H9 (cell line): ENCODE measurements around the gene EDIL3. TPM values are rescaled to one million over a fixed set of nuclear protein-coding genes. Genes with fewer than 3 reads are reported as not detected.

Source experiments
- DNase-seq: peaks from one replicate; pipeline ENCODE4 v3.0.0-alpha.2; 2017
- H2AFZ ChIP-seq: one replicate; pipeline ENCODE4 v1.6.1; 2013; ENCODE audit warnings: mild to moderate bottlenecking, low read length, control low read depth, moderate library complexity
- H2AK5ac ChIP-seq: 2 replicates; pipeline ENCODE4 v1.6.1; 2013; ENCODE audit warnings: low read length, control low read depth, mixed read lengths; ENCODE audit not compliant: insufficient read length
- H2BK120ac ChIP-seq: one replicate; pipeline ENCODE4 v1.6.1; 2013; ENCODE audit warnings: low read depth, mild to moderate bottlenecking, low read length, control low read depth, inconsistent platforms; ENCODE audit not compliant: poor library complexity, severe bottlenecking
- H2BK12ac ChIP-seq: 2 replicates; pipeline ENCODE4 v1.6.1; 2013; ENCODE audit warnings: low read length, control low read depth, mixed read lengths, low read depth; ENCODE audit not compliant: insufficient read length
- H2BK15ac ChIP-seq: 2 replicates; pipeline ENCODE4 v1.6.1; 2013; ENCODE audit warnings: low read depth, low read length, control low read depth
- H2BK20ac ChIP-seq: one replicate; pipeline ENCODE4 v1.6.1; 2013; ENCODE audit warnings: low read depth, mild to moderate bottlenecking, low read length, control low read depth, inconsistent platforms; ENCODE audit not compliant: poor library complexity, severe bottlenecking
- H2BK5ac ChIP-seq: 2 replicates; pipeline ENCODE4 v1.6.1; 2013; ENCODE audit warnings: low read length, control low read depth, mixed read lengths; ENCODE audit not compliant: insufficient read length
- H3K14ac ChIP-seq: 2 replicates; pipeline ENCODE4 v1.6.1; 2013; ENCODE audit warnings: low read length, control low read depth; ENCODE audit not compliant: insufficient read depth
- H3K18ac ChIP-seq: 2 replicates; pipeline ENCODE4 v1.6.1; 2013; ENCODE audit warnings: low read depth, mild to moderate bottlenecking, mixed read lengths, low read length, control low read depth; ENCODE audit not compliant: insufficient read length
- H3K23ac ChIP-seq: 2 replicates; pipeline ENCODE4 v1.6.1; 2013; ENCODE audit warnings: low read length, control low read depth, mixed read lengths, low read depth; ENCODE audit not compliant: insufficient read length
- H3K23me2 ChIP-seq: 2 replicates; pipeline ENCODE4 v1.6.1; 2013; ENCODE audit warnings: low read depth, mild to moderate bottlenecking, mixed read lengths, low read length, control low read depth; ENCODE audit not compliant: insufficient read length, poor library complexity, severe bottlenecking
- H3K27ac ChIP-seq: 2 replicates; pipeline ENCODE4 v1.5.1; 2013; ENCODE audit warnings: low read length, control low read depth, mixed read lengths, low read depth; ENCODE audit not compliant: insufficient read length
- H3K27me3 ChIP-seq: 2 replicates; pipeline ENCODE4 v1.6.1; 2013; ENCODE audit warnings: low read length, control low read depth, inconsistent platforms; ENCODE audit not compliant: insufficient read depth
- H3K4ac ChIP-seq: 2 replicates; pipeline ENCODE4 v1.6.1; 2013; ENCODE audit warnings: low read depth, mild to moderate bottlenecking, control low read depth, inconsistent platforms, low read length, moderate library complexity
- H3K4me1 ChIP-seq: 2 replicates; pipeline ENCODE4 v1.6.1; 2013; ENCODE audit warnings: low read length, control low read depth, inconsistent platforms; ENCODE audit not compliant: insufficient read depth
- H3K4me2 ChIP-seq: 2 replicates; pipeline ENCODE4 v1.6.1; 2013; ENCODE audit warnings: low read length, control low read depth, mixed read lengths; ENCODE audit not compliant: insufficient read length, insufficient read depth
- H3K56ac ChIP-seq: 2 replicates; pipeline ENCODE4 v1.6.1; 2013; ENCODE audit warnings: low read depth, mild to moderate bottlenecking, mixed read lengths, low read length, control low read depth; ENCODE audit not compliant: insufficient read length
- H3K79me1 ChIP-seq: 2 replicates; pipeline ENCODE4 v1.6.1; 2013; ENCODE audit warnings: low read depth, mild to moderate bottlenecking, moderate library complexity, low read length, control low read depth, inconsistent platforms; ENCODE audit not compliant: insufficient read depth, poor library complexity, severe bottlenecking
- H3K79me2 ChIP-seq: 2 replicates; pipeline ENCODE4 v1.6.1; 2013; ENCODE audit warnings: low read length, control low read depth, inconsistent platforms; ENCODE audit not compliant: insufficient read depth
- H3K9ac ChIP-seq: 2 replicates; pipeline ENCODE4 v1.6.1; 2013; ENCODE audit warnings: low read length, control low read depth, mixed read lengths; ENCODE audit not compliant: insufficient read length; ENCODE audit errors: extremely low read depth
- H3K9me3 ChIP-seq: one replicate; pipeline ENCODE4 v1.6.1; 2013; ENCODE audit warnings: low read depth, low read length, inconsistent platforms; ENCODE audit not compliant: control insufficient read depth
- H3T11ph ChIP-seq: one replicate; pipeline ENCODE4 v1.6.1; 2013; ENCODE audit warnings: mild to moderate bottlenecking, low read length, control low read depth, inconsistent platforms
- H4K20me1 ChIP-seq: one replicate; pipeline ENCODE4 v1.6.1; 2013; ENCODE audit not compliant: control insufficient read depth, insufficient read length, insufficient read depth
- H4K5ac ChIP-seq: 2 replicates; pipeline ENCODE4 v1.6.1; 2013; ENCODE audit warnings: low read depth, mild to moderate bottlenecking, mixed read lengths, low read length, control low read depth; ENCODE audit not compliant: insufficient read length
- H4K8ac ChIP-seq: replicated peaks from 2 replicates; pipeline ENCODE4 v1.6.1; 2013; ENCODE audit warnings: low read length, control low read depth, mixed read lengths, low read depth; ENCODE audit not compliant: insufficient read length
- H4K91ac ChIP-seq: 2 replicates; pipeline ENCODE4 v1.6.1; 2013; ENCODE audit warnings: low read depth, mild to moderate bottlenecking, moderate library complexity, mixed read lengths, low read length, control low read depth; ENCODE audit not compliant: insufficient read length
- H3K27ac Mint-ChIP-seq, 3 experiments: 2 replicates in 2 of 3; 3 replicates in 1 of 3; pipeline ENCODE4 v1.8.0; 2020 to 2021; ENCODE audit warnings: mixed read lengths in 3 of 3, mild to moderate bottlenecking in 1 of 3, moderate library complexity in 1 of 3
- H3K27me3 Mint-ChIP-seq: 2 replicates; pipeline ENCODE4 v1.8.0; 2021; ENCODE audit warnings: low read depth, mild to moderate bottlenecking, moderate library complexity, mixed read lengths
- H3K36me3 Mint-ChIP-seq, 3 experiments: 2 replicates in 2 of 3; 3 replicates in 1 of 3; pipeline ENCODE4 v1.8.0; 2020 to 2021; ENCODE audit warnings: low read depth in 3 of 3, mixed read lengths in 3 of 3; ENCODE audit not compliant: insufficient read depth in 1 of 3
- H3K4me1 Mint-ChIP-seq, 2 experiments: 2 replicates each; pipeline ENCODE4 v1.8.0; 2020; ENCODE audit warnings: mixed read lengths in 2 of 2
- H3K4me3 Mint-ChIP-seq, 2 experiments: 2 replicates in 1 of 2; 3 replicates in 1 of 2; pipeline ENCODE4 v1.8.0; 2020 to 2021; ENCODE audit warnings: mild to moderate bottlenecking in 2 of 2, mixed read lengths in 2 of 2, moderate library complexity in 1 of 2
- H3K9me3 Mint-ChIP-seq, 2 experiments: 2 replicates in 1 of 2; 3 replicates in 1 of 2; pipeline ENCODE4 v1.8.0; 2020; ENCODE audit warnings: mild to moderate bottlenecking in 2 of 2, mixed read lengths in 2 of 2, moderate library complexity in 1 of 2
- total RNA-seq: library from RNA; stranded (reverse); gene quantifications from 2 replicates; pipeline ENCODE4 v1.2.1, GENCODE V29; 2021
- TF ChIP-seq, protein P1 (sequence below): fragments of 200-600 bp; sonication (generic); conservative IDR thresholded peaks from 3 replicates; pipeline ENCODE4 v1.8.0; 2021; ENCODE audit warnings: antibody characterized with exemption, mild to moderate bottlenecking

EDIL3 gene
- total RNA-seq, 1 experiment from 2014 or later: 61.9 TPM

DNA sequence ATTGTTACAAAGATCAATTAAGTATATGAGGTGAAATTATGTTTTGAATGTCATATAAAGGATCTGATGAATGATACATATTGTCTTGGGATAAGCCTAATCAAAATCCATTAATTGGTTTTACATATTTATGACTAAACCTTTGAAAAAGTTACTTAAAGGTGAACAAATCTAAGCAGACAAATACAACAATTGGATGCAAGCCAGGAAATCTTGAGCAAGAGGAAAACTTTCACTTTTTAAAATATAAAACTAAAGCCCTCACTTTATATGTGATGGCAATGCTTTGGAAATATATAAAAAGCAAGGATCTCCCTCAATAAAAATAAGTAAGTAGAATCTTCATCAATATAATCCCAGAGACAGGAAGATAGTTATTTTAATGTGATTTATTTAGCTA is 80.1 kb downstream of the EDIL3 start:
- Histone ChIP-seq H2AK5ac (no peak overlapping the region), H3K23ac (no peak overlapping the region), H3K4me1 (no peaks in the 10 kb centered on the region), H2BK15ac (no peak overlapping the region), H4K5ac (no peak overlapping the region), H3K79me2 (no peaks in the 10 kb centered on the region), H3K9ac (no peak overlapping the region), H3K9me3 (no peaks in the 10 kb centered on the region), H2AFZ (no peak overlapping the region), H2BK20ac (no peak overlapping the region), H3K23me2 (no peaks in the 10 kb centered on the region), H3T11ph (no peak overlapping the region), H3K56ac (no peak overlapping the region), H3K27ac (no peak overlapping the region), H3K79me1 (no peaks in the 10 kb centered on the region), H4K91ac (no peak overlapping the region), H2BK5ac (no peak overlapping the region), H3K4ac (no peak overlapping the region), H3K18ac (no peak overlapping the region), H3K4me2 (no peak overlapping the region), H3K27me3 (no peaks in the 10 kb centered on the region), H4K8ac (no peak overlapping the region), H3K14ac (no peak overlapping the region), H4K20me1 (no peaks in the 10 kb centered on the region), H2BK12ac (no peak overlapping the region), H2BK120ac (no peak overlapping the region)
- TF ChIP-seq, protein P1, sequence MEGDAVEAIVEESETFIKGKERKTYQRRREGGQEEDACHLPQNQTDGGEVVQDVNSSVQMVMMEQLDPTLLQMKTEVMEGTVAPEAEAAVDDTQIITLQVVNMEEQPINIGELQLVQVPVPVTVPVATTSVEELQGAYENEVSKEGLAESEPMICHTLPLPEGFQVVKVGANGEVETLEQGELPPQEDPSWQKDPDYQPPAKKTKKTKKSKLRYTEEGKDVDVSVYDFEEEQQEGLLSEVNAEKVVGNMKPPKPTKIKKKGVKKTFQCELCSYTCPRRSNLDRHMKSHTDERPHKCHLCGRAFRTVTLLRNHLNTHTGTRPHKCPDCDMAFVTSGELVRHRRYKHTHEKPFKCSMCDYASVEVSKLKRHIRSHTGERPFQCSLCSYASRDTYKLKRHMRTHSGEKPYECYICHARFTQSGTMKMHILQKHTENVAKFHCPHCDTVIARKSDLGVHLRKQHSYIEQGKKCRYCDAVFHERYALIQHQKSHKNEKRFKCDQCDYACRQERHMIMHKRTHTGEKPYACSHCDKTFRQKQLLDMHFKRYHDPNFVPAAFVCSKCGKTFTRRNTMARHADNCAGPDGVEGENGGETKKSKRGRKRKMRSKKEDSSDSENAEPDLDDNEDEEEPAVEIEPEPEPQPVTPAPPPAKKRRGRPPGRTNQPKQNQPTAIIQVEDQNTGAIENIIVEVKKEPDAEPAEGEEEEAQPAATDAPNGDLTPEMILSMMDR: no peak
- Mint-ChIP-seq H3K27me3 (no peaks in the 10 kb centered on the region), H3K4me3 (no peak overlapping the region), H3K36me3 (peaks cover 0 to 3% (median 2%) of the 10 kb centered on the region in 3 experiments; a peak in 2 of 7 replicates), H3K9me3 (peaks cover 0 to 2% of the 10 kb centered on the region in 2 experiments; a peak in 2 of 5 replicates), H3K4me1 (peaks cover 8% of the 10 kb centered on the region in 2 experiments), H3K27ac (no peak overlapping the region)
- DNase-seq: no peak
